Measurements from ENCODE around the gene MRPL4.

MRPL4 gene

GRCh38 chr19:10260141-10260584 is 8.1 kb downstream of the MRPL4 start:
- no peak overlapping the region for H3K4me3 ChIP-seq (ENCODE audit: low read length)
- TF ChIP-seq CTCF (conservative IDR thresholded peaks at IDR 0.05; ENCODE audit: low read depth, low read length), result no peak
- no peak for DNase-seq (ENCODE audit: low read depth)

- DNase-seq (ENCODE audit: low read depth), result no peak
- no peak for TF ChIP-seq CTCF (conservative IDR thresholded peaks at IDR 0.05; ENCODE audit: low read depth, low read length)
- no peak overlapping the region for H3K4me3 ChIP-seq (ENCODE audit: low read length)
Observed at GRCh38 chr19:10262771-10263170, 10.8 kb downstream of the MRPL4 start.

- no peak for TF ChIP-seq CTCF (conservative IDR thresholded peaks at IDR 0.05; ENCODE audit: low read depth, low read length)
- DNase-seq (ENCODE audit: low read depth), result no peak
- no peak overlapping the region for H3K4me3 ChIP-seq (ENCODE audit: low read length)
Observed at GRCh38 chr19:10266706-10267105, 14.7 kb downstream of the MRPL4 start.

- no peak for TF ChIP-seq CTCF (conservative IDR thresholded peaks at IDR 0.05; ENCODE audit: low read depth, low read length)
- no peak for DNase-seq (ENCODE audit: low read depth)
- H3K4me3 ChIP-seq (ENCODE audit: low read length), result no peak overlapping the region
Observed at GRCh38 chr19:10268071-10268470, 16.1 kb downstream of the MRPL4 start.

- H3K4me3 ChIP-seq (ENCODE audit: low read length), result peak overlapping the region; percentile 43
- no peak for DNase-seq (ENCODE audit: low read depth)
Observed at GRCh38 chr19:10269333-10270179, 17.5 kb downstream of the MRPL4 start.

GRCh38 chr19:10270180-10270615 is 18.2 kb downstream of the MRPL4 start:
- no peak for TF ChIP-seq CTCF (conservative IDR thresholded peaks at IDR 0.05; ENCODE audit: low read depth, low read length)
- H3K4me3 ChIP-seq (ENCODE audit: low read length), result peak overlapping the region; percentile 43
- no peak for DNase-seq (ENCODE audit: low read depth)

More at GRCh38 chr19:10269333-10270179, 17.5 kb downstream of the MRPL4 start:
- TF ChIP-seq CTCF (conservative IDR thresholded peaks at IDR 0.05; ENCODE audit: low read depth, low read length), result peak; percentile 92

All from retinal pigment epithelial cell (primary cell).